ENCODE results near the gene DGKB.

GRCh38 chr7:14389181-14389591 is 513.4 kb downstream of the DGKB start:
- TF ChIP-seq CTCF (IDR thresholded peaks at IDR 0.05) (no peak), POLR2A (IDR thresholded peaks at IDR 0.05) (no peak)

All from ovary (tissue), 3 donors.